Endodermal cell (in vitro differentiated cells): ENCODE results near the gene SLC4A5. TPM values are rescaled to one million over a fixed set of nuclear protein-coding genes. Genes with fewer than 3 reads are reported as not detected.
"Not testable (repeated sequence)": the region's sequence is repeated elsewhere in the genome, so short reads cannot be mapped to it uniquely, and the experiment has no call there.

ENCODE experiments used
- DNase-seq: peaks from one replicate; pipeline ENCODE4 v3.0.0-alpha.2; 2017
- H3K27ac ChIP-seq: 2 replicates; pipeline ENCODE4 v1.5.1; 2013; ENCODE audit warnings: mild to moderate bottlenecking, low read depth, low read length, moderate library complexity
- H3K27me3 ChIP-seq: 2 replicates; pipeline ENCODE4 v1.6.1; 2013; ENCODE audit warnings: mild to moderate bottlenecking, low read length, moderate library complexity; ENCODE audit not compliant: insufficient read depth, control insufficient read depth, poor library complexity, severe bottlenecking
- H3K36me3 ChIP-seq: 2 replicates; pipeline ENCODE4 v1.7.0; 2013; ENCODE audit warnings: mild to moderate bottlenecking, low read length, moderate library complexity; ENCODE audit not compliant: control insufficient read depth, insufficient read depth
- H3K4me1 ChIP-seq: one replicate; pipeline ENCODE4 v1.7.0; 2013; ENCODE audit warnings: low read length; ENCODE audit not compliant: control insufficient read depth, insufficient read depth
- H3K4me3 ChIP-seq: 2 replicates; pipeline ENCODE4 v1.5.1; 2013; ENCODE audit warnings: mild to moderate bottlenecking, low read length, moderate library complexity
- H3K9ac ChIP-seq: 2 replicates; pipeline ENCODE4 v1.6.1; 2013; ENCODE audit warnings: mild to moderate bottlenecking, low read length, moderate library complexity; ENCODE audit not compliant: poor library complexity, severe bottlenecking; ENCODE audit errors: extremely low read depth
- H3K9me3 ChIP-seq: 2 replicates; pipeline ENCODE4 v1.6.1; 2013; ENCODE audit warnings: mild to moderate bottlenecking, low read length, moderate library complexity; ENCODE audit not compliant: control insufficient read depth
- H3K27ac Mint-ChIP-seq: 2 replicates; pipeline ENCODE4 v1.8.0; 2020; ENCODE audit warnings: mixed read lengths
- H3K27me3 Mint-ChIP-seq: 2 replicates; pipeline ENCODE4 v1.8.0; 2021; ENCODE audit warnings: mild to moderate bottlenecking, mixed read lengths; ENCODE audit not compliant: insufficient read depth
- H3K36me3 Mint-ChIP-seq: 2 replicates; pipeline ENCODE4 v1.8.0; 2020; ENCODE audit warnings: low read depth, mixed read lengths
- H3K4me1 Mint-ChIP-seq: 2 replicates; pipeline ENCODE4 v1.8.0; 2020; ENCODE audit warnings: mixed read lengths
- H3K4me3 Mint-ChIP-seq: 2 replicates; pipeline ENCODE4 v1.8.0; 2020; ENCODE audit warnings: mild to moderate bottlenecking, moderate library complexity, mixed read lengths
- H3K9me3 Mint-ChIP-seq: 2 replicates; pipeline ENCODE4 v1.8.0; 2020; ENCODE audit warnings: mild to moderate bottlenecking, mixed read lengths
- WGBS, 2 experiments: methylation state at CpG; one replicate each; pipeline versions ENCODE4 v1.1.5 to v1.1.7; 2013; ENCODE audit warnings: missing lambda C conversion rate in 2 of 2, mixed read lengths in 1 of 2; ENCODE audit not compliant: insufficient coverage in 1 of 2, insufficient read length in 1 of 2; 5-methylcytosine and 5-hydroxymethylcytosine counted together
- total RNA-seq, 2 donors: library from RNA; stranded (reverse); fragmentation: NEBNext Ultra II Directional in 1 of 2; extraction: Animal tissue kit (Norgen Biotek cat#: 25700) in 1 of 2; gene quantifications; 2 replicates in 1 of 2; 3 replicates in 1 of 2; pipeline ENCODE4 v1.2.1, GENCODE V29; 2021
- TF ChIP-seq, protein P1 (sequence below): fragments of 200-600 bp; sonication (generic); conservative IDR thresholded peaks from 2 replicates; pipeline ENCODE4 v1.5.0; 2021; ENCODE audit warnings: antibody characterized with exemption, mild to moderate bottlenecking

Gene SLC4A5
- total RNA-seq, 2 donors from 2014 or later: 2.5 to 3.7 TPM

GRCh38 chr2:74188018-74188601 is 155.1 kb downstream of the SLC4A5 start:
- WGBS, 2 experiments: 89 to 92% methylated on average over 5 to 6 of the region's 6 CpGs

DNA sequence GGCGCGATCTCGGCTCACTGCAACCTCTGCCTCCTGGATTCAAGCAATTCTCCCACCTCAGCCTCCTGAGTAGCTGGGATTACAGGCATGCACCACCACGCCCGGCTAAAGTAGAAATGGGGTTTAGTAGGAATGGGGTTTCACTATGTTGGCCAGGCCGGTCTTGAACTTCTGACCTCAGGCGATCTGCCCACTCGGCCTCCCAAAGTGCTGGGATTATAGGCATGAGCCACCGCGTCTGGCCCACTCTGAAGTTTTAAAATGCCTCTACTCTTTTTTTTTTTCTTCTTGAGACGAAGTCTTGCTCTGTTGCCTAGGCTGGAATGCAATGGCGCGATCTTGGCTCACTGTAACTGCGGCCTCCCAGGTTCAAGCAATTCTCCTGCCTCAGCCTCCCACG is 156.5 kb downstream of the SLC4A5 start:
- not testable (repeated sequence) for H3K27ac Mint-ChIP-seq
- 93 to 94% methylated on average over 14 to 15 of the region's 15 CpGs for WGBS, 2 experiments

More at GRCh38 chr2:74188018-74188601, 155.1 kb downstream of the SLC4A5 start:
- no peaks in the 10 kb centered on the region for H3K27me3 Mint-ChIP-seq
- Histone ChIP-seq H3K27ac (no peak overlapping the region), H3K4me3 (no peak overlapping the region), H3K9ac (no peak overlapping the region), H3K27me3 (no peaks in the 10 kb centered on the region), H3K36me3 (no peaks in the 10 kb centered on the region), H3K4me1 (no peaks in the 10 kb centered on the region), H3K9me3 (no peaks in the 10 kb centered on the region)
- no peaks in the 10 kb centered on the region for H3K9me3 Mint-ChIP-seq
- H3K27ac Mint-ChIP-seq: peak overlapping the region; percentile 83
- H3K4me3 Mint-ChIP-seq: no peak overlapping the region
- peaks cover 9% of the 10 kb centered on the region for H3K4me1 Mint-ChIP-seq
- TF ChIP-seq, protein P1, sequence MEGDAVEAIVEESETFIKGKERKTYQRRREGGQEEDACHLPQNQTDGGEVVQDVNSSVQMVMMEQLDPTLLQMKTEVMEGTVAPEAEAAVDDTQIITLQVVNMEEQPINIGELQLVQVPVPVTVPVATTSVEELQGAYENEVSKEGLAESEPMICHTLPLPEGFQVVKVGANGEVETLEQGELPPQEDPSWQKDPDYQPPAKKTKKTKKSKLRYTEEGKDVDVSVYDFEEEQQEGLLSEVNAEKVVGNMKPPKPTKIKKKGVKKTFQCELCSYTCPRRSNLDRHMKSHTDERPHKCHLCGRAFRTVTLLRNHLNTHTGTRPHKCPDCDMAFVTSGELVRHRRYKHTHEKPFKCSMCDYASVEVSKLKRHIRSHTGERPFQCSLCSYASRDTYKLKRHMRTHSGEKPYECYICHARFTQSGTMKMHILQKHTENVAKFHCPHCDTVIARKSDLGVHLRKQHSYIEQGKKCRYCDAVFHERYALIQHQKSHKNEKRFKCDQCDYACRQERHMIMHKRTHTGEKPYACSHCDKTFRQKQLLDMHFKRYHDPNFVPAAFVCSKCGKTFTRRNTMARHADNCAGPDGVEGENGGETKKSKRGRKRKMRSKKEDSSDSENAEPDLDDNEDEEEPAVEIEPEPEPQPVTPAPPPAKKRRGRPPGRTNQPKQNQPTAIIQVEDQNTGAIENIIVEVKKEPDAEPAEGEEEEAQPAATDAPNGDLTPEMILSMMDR: no peak
- H3K36me3 Mint-ChIP-seq: no peaks in the 10 kb centered on the region
- peak; percentile 85 for DNase-seq

GRCh38 chr2:74186038-74186437 is 157.2 kb downstream of the SLC4A5 start:
- Histone ChIP-seq H3K4me3 (no peak overlapping the region), H3K9ac (no peak overlapping the region), H3K27me3 (no peaks in the 10 kb centered on the region), H3K36me3 (no peaks in the 10 kb centered on the region), H3K27ac (no peak overlapping the region), H3K9me3 (no peaks in the 10 kb centered on the region), H3K4me1 (no peaks in the 10 kb centered on the region)
- Mint-ChIP-seq H3K27me3 (no peaks in the 10 kb centered on the region), H3K4me3 (no peak overlapping the region), H3K36me3 (no peaks in the 10 kb centered on the region), H3K4me1 (peaks cover 12% of the 10 kb centered on the region), H3K27ac (no peak overlapping the region), H3K9me3 (no peaks in the 10 kb centered on the region)
- TF ChIP-seq, protein P1: no peak
- DNase-seq: no peak
- WGBS, 2 experiments: 91 to 93% methylated on average over 7 to 9 of the region's 9 CpGs

More for the DNA sequence above, 156.5 kb downstream of the SLC4A5 start:
- not testable (repeated sequence) for H3K36me3 Mint-ChIP-seq, H3K4me3 Mint-ChIP-seq, H3K27ac ChIP-seq, H3K4me1 Mint-ChIP-seq, H3K27me3 ChIP-seq, H3K9me3 Mint-ChIP-seq, H3K4me1 ChIP-seq, H3K27me3 Mint-ChIP-seq, DNase-seq, H3K36me3 ChIP-seq, H3K9me3 ChIP-seq, H3K9ac ChIP-seq, H3K4me3 ChIP-seq

DNA sequence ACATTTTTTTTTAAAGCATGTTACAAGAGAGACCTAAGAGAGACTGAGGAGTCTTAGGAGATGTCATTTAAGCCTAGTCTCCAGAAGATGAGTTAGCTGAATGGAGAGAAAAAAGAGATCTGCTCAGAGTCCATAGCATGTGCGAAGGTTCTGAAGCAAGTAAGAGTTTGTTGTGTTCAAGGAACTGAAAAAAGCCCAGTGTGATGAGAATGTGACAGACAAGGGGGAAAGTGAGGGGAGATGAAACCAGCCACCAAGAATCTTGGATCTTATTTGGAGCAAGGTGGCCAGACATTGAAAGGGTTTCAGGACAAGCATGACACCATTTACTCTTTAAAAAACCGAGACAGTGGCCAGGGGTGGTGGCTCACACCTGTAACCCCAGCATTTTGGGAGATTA is 159.3 kb downstream of the SLC4A5 start:
- no peak overlapping the region for H3K27ac ChIP-seq
- H3K9ac ChIP-seq: no peak overlapping the region
- TF ChIP-seq, protein P1: no peak
- no peaks in the 10 kb centered on the region for H3K4me1 ChIP-seq
- 95 to 100% methylated on average over 2 of the region's 2 CpGs for WGBS, 2 experiments
- H3K27me3 Mint-ChIP-seq: no peaks in the 10 kb centered on the region
- H3K36me3 Mint-ChIP-seq: no peaks in the 10 kb centered on the region
- H3K9me3 ChIP-seq: no peaks in the 10 kb centered on the region
- H3K4me3 ChIP-seq: no peak overlapping the region
- H3K4me1 Mint-ChIP-seq: peaks cover 12% of the 10 kb centered on the region
- DNase-seq: no peak
- H3K36me3 ChIP-seq: no peaks in the 10 kb centered on the region
- H3K4me3 Mint-ChIP-seq: no peak overlapping the region
- H3K27ac Mint-ChIP-seq: no peak overlapping the region
- no peaks in the 10 kb centered on the region for H3K9me3 Mint-ChIP-seq
- H3K27me3 ChIP-seq: no peaks in the 10 kb centered on the region
